Measurements from ENCODE around the gene THOC1.
A peak's percentile ranks its signal among the peaks of the same experiment; 100 is the strongest.
"Not testable (repeated sequence)": the region's sequence is repeated elsewhere in the genome, so short reads cannot be mapped to it uniquely, and the experiment has no call there.

Gene THOC1

GRCh38 chr18:267688-268552 lies at the start of gene THOC1:
THOC1 (minus strand) TSS chr18:268047; CDS start chr18:268019, 28 bp downstream.
- peak; percentile 74 for DNase-seq

- DNase-seq, result no peak
Observed at GRCh38 chr18:317618-318017, 49.8 kb upstream of the THOC1 start.

GRCh38 chr18:316393-316792 lies 48.5 kb upstream of the THOC1 start:
- DNase-seq, result no peak

GRCh38 chr18:313931-314330 lies 46.1 kb upstream of the THOC1 start:
- DNase-seq, result no peak

GRCh38 chr18:312415-312814 lies 44.6 kb upstream of the THOC1 start:
- no peak for DNase-seq

GRCh38 chr18:310042-310441 lies 42.2 kb upstream of the THOC1 start:
- DNase-seq, result no peak

GRCh38 chr18:308086-308485 lies 40.2 kb upstream of the THOC1 start:
- DNase-seq, result not testable (repeated sequence)

GRCh38 chr18:306608-307255 lies 38.9 kb upstream of the THOC1 start:
- no peak for DNase-seq

- no peak for DNase-seq
Observed at GRCh38 chr18:305003-305501, 37.2 kb upstream of the THOC1 start.

- DNase-seq, result no peak
Observed at GRCh38 chr18:303607-304006, 35.8 kb upstream of the THOC1 start.

GRCh38 chr18:303011-303410 lies 35.2 kb upstream of the THOC1 start:
- DNase-seq, result no peak

- no peak for DNase-seq
Observed at GRCh38 chr18:302097-302496, 34.2 kb upstream of the THOC1 start.

- no peak for DNase-seq
Observed at GRCh38 chr18:297936-298335, 30.1 kb upstream of the THOC1 start.

GRCh38 chr18:295756-296490 lies 28.1 kb upstream of the THOC1 start:
- no peak for DNase-seq

- DNase-seq, result no peak
Observed at GRCh38 chr18:294566-294965, 26.7 kb upstream of the THOC1 start.

- no peak for DNase-seq
Observed at GRCh38 chr18:293536-293935, 25.7 kb upstream of the THOC1 start.

GRCh38 chr18:292271-292670 lies 24.4 kb upstream of the THOC1 start:
- no peak for DNase-seq

- not testable (repeated sequence) for DNase-seq
Observed at GRCh38 chr18:289970-290369, 22.1 kb upstream of the THOC1 start.

- no peak for DNase-seq
Observed at GRCh38 chr18:289026-289425, 21.2 kb upstream of the THOC1 start.

GRCh38 chr18:286515-287310 lies 18.9 kb upstream of the THOC1 start:
- no peak for DNase-seq

- no peak for DNase-seq
Observed at GRCh38 chr18:285817-286216, 18.0 kb upstream of the THOC1 start.

GRCh38 chr18:275486-275885 lies 7.6 kb upstream of the THOC1 start:
- no peak for DNase-seq

- no peak for DNase-seq
Observed at GRCh38 chr18:274313-274712, 6.5 kb upstream of the THOC1 start.

Data from NCI-H1417 treated with DMSO at 0.1 percent for 48 hours (cell line).